ENCODE measurements around the gene SLTM. TPM values are rescaled to one million over a fixed set of nuclear protein-coding genes. Genes with fewer than 3 reads are reported as not detected.
"Not testable (repeated sequence)": the region's sequence is repeated elsewhere in the genome, so short reads cannot be mapped to it uniquely, and the experiment has no call there.

SLTM gene
- polyA plus RNA-seq, 1 donor from 2014 or later: 124 TPM

GRCh38 chr15:58921267-58921790 is 12.2 kb downstream of the SLTM start:
- no peak overlapping the region for H3K4me3 ChIP-seq (ENCODE audit: low read length)
- no peak for TF ChIP-seq RAD21 (conservative IDR thresholded peaks at IDR 0.05)
- TF ChIP-seq SMC3 (conservative IDR thresholded peaks at IDR 0.05; ENCODE audit: poor library complexity): no peak
- no peak for TF ChIP-seq CTCF (IDR thresholded peaks at IDR 0.05; ENCODE audit: poor library complexity, severe bottlenecking)
- no peak for TF ChIP-seq EP300 (conservative IDR thresholded peaks at IDR 0.05; ENCODE audit: poor library complexity, severe bottlenecking)
- TF ChIP-seq REST (IDR thresholded peaks at IDR 0.05; ENCODE audit: borderline replicate concordance): no peak
- no peak for TF ChIP-seq EZH2 (IDR thresholded peaks at IDR 0.05; ENCODE audit: borderline replicate concordance, insufficient read depth, low read length, poor library complexity, severe bottlenecking)
- no peak for TF ChIP-seq TAF1 (IDR thresholded peaks at IDR 0.05; ENCODE audit: low read depth)
- no peak for TF ChIP-seq MXI1 (conservative IDR thresholded peaks at IDR 0.05; ENCODE audit: poor library complexity, severe bottlenecking)
- no peak for TF ChIP-seq POLR2AphosphoS5 (IDR thresholded peaks at IDR 0.05)
- no peaks in the 10 kb centered on the region for H3K9me2 ChIP-seq (ENCODE audit: insufficient read depth, low read length)
- H3K4me2 ChIP-seq (ENCODE audit: low read length): no peak overlapping the region
- no peaks in the 10 kb centered on the region for H3K36me3 ChIP-seq (ENCODE audit: insufficient read depth, low read length)
- peaks cover 19% of the 10 kb centered on the region for H3K79me2 ChIP-seq (replicated peaks; ENCODE audit: insufficient read depth, low read length)
- no peaks in the 10 kb centered on the region for H3K9me3 ChIP-seq (ENCODE audit: low read length)
- H4K20me1 ChIP-seq (ENCODE audit: insufficient read depth): no peaks in the 10 kb centered on the region
- H2AFZ ChIP-seq (ENCODE audit: low read depth, low read length): no peak overlapping the region
- H3K27ac ChIP-seq (ENCODE audit: low read length): no peak overlapping the region
- H3K27me3 ChIP-seq (ENCODE audit: insufficient read depth, low read depth, low read length): no peaks in the 10 kb centered on the region
- H3K9ac ChIP-seq (ENCODE audit: low read length): no peak overlapping the region
- H3F3A ChIP-seq (ENCODE audit: insufficient read depth, low read length, poor library complexity, severe bottlenecking): no peaks in the 10 kb centered on the region

GRCh38 chr15:58920447-58920846 is 13.0 kb downstream of the SLTM start:
- not testable (repeated sequence) for H3K9me3 ChIP-seq (ENCODE audit: low read length); H3K4me2 ChIP-seq (ENCODE audit: low read length); H3K36me3 ChIP-seq (ENCODE audit: insufficient read depth, low read length)

GRCh38 chr15:58919232-58919631 is 14.2 kb downstream of the SLTM start:
- no peak overlapping the region for H3K4me3 ChIP-seq (ENCODE audit: low read length)
- H3K4me2 ChIP-seq (ENCODE audit: low read length): no peak overlapping the region
- no peak overlapping the region for H2AFZ ChIP-seq (ENCODE audit: low read depth, low read length)
- no peaks in the 10 kb centered on the region for H3K9me3 ChIP-seq (ENCODE audit: low read length)
- H3F3A ChIP-seq (ENCODE audit: insufficient read depth, low read length, poor library complexity, severe bottlenecking): no peaks in the 10 kb centered on the region
- H3K9me2 ChIP-seq (ENCODE audit: insufficient read depth, low read length): no peaks in the 10 kb centered on the region
- no peaks in the 10 kb centered on the region for H3K36me3 ChIP-seq (ENCODE audit: insufficient read depth, low read length)
- TF ChIP-seq SMC3 (conservative IDR thresholded peaks at IDR 0.05; ENCODE audit: poor library complexity): no peak
- no peak for TF ChIP-seq EP300 (conservative IDR thresholded peaks at IDR 0.05; ENCODE audit: poor library complexity, severe bottlenecking)
- no peak for TF ChIP-seq CTCF (IDR thresholded peaks at IDR 0.05; ENCODE audit: poor library complexity, severe bottlenecking)
- TF ChIP-seq RAD21 (conservative IDR thresholded peaks at IDR 0.05): no peak
- no peak for TF ChIP-seq POLR2AphosphoS5 (IDR thresholded peaks at IDR 0.05)
- TF ChIP-seq REST (IDR thresholded peaks at IDR 0.05; ENCODE audit: borderline replicate concordance): no peak
- TF ChIP-seq MXI1 (conservative IDR thresholded peaks at IDR 0.05; ENCODE audit: poor library complexity, severe bottlenecking): no peak
- no peak for TF ChIP-seq TAF1 (IDR thresholded peaks at IDR 0.05; ENCODE audit: low read depth)
- no peak for TF ChIP-seq EZH2 (IDR thresholded peaks at IDR 0.05; ENCODE audit: borderline replicate concordance, insufficient read depth, low read length, poor library complexity, severe bottlenecking)
- H3K9ac ChIP-seq (ENCODE audit: low read length): no peak overlapping the region
- H3K27me3 ChIP-seq (ENCODE audit: insufficient read depth, low read depth, low read length): no peaks in the 10 kb centered on the region
- no peak overlapping the region for H3K27ac ChIP-seq (ENCODE audit: low read length)
- H4K20me1 ChIP-seq (ENCODE audit: insufficient read depth): no peaks in the 10 kb centered on the region
- peaks cover 8% of the 10 kb centered on the region for H3K79me2 ChIP-seq (replicated peaks; ENCODE audit: insufficient read depth, low read length)

More at GRCh38 chr15:58920447-58920846, 13.0 kb downstream of the SLTM start:
- H2AFZ ChIP-seq (ENCODE audit: low read depth, low read length); H3K4me3 ChIP-seq (ENCODE audit: low read length); H3F3A ChIP-seq (ENCODE audit: insufficient read depth, low read length, poor library complexity, severe bottlenecking); H3K27ac ChIP-seq (ENCODE audit: low read length); H3K27me3 ChIP-seq (ENCODE audit: insufficient read depth, low read depth, low read length); H3K9ac ChIP-seq (ENCODE audit: low read length); H4K20me1 ChIP-seq (ENCODE audit: insufficient read depth); H3K9me2 ChIP-seq (ENCODE audit: insufficient read depth, low read length): not testable (repeated sequence)
- peaks cover 11% of the 10 kb centered on the region for H3K79me2 ChIP-seq (replicated peaks; ENCODE audit: insufficient read depth, low read length)
